ENCODE results near the gene TNIK.
A peak's percentile ranks its signal among the peaks of the same experiment; 100 is the strongest.

TNIK gene

DNA sequence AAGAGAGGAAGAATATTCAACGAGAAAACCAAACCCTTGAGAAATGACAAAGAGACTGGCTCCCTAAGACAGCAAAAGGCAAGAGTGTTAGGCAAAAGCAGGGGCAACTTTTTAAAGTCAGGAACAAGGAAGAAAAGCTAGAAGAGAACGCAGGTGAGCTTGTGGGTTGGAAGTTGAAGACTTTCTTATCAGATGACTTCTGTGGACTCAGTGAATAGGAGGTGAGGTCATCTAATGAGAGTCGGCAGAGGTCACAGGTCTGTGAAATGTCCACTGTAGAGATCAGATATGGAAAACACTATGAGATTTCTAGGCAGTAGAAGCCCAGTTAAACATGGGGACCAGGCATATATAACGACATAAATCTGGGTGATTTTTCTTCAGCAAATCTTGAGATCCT lies 27.2 kb upstream of the TNIK start:
- peaks cover 13% of the 10 kb centered on the region for H3K4me1 Mint-ChIP-seq (ENCODE audit: low read depth)
- H3K36me3 Mint-ChIP-seq (ENCODE audit: low read depth) = peaks cover 3% of the 10 kb centered on the region
- H3K27me3 Mint-ChIP-seq (ENCODE audit: low read depth) = no peaks in the 10 kb centered on the region
- H3K27ac Mint-ChIP-seq = no peak overlapping the region
- H3K4me3 Mint-ChIP-seq = no peak overlapping the region
- no peaks in the 10 kb centered on the region for H3K9me3 Mint-ChIP-seq

DNA sequence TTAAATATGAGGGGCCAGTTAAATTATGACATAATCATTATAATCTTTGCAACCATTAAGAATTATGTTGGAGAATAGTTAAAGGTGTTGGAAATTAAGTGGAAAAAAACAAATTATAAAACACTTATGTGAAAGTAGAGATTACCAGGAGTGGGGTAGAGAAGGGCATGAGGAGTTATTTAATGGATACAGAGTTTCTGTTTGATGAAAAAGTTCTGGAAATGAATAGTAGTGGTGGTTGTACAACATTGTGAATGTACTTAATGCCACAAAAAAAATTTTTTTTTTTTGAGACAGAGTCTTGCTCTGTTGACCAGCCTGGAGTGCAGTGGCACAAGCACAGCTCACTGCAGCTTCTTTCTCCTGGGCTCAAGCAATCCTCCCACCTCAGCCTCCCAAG lies 25.1 kb upstream of the TNIK start:
- Mint-ChIP-seq H3K27ac (no peak overlapping the region), H3K27me3 (ENCODE audit: low read depth) (no peaks in the 10 kb centered on the region), H3K9me3 (no peaks in the 10 kb centered on the region), H3K36me3 (ENCODE audit: low read depth) (peaks cover 3% of the 10 kb centered on the region), H3K4me3 (no peak overlapping the region), H3K4me1 (ENCODE audit: low read depth) (peaks cover 9% of the 10 kb centered on the region)

DNA sequence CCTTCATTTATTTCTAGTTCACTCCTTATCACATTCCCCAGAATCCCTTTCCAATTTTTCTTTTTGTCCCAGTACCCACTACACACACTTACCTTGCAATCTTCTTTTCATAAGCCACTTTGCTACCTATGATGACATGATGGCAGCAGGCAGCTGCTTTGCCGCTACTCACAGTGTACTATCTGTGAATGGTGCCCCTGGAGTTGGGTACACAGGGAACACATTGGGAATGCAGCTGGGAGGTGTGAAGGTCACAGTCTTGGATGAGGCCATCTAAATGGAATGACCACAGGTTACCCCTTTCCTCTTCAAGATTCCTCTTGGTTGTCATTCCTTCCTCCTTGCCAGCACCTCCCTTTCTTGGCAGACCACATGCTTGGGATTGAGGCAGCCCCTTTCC lies 20.8 kb upstream of the TNIK start:
- no peaks in the 10 kb centered on the region for H3K27me3 Mint-ChIP-seq (ENCODE audit: low read depth)
- H3K9me3 Mint-ChIP-seq = no peaks in the 10 kb centered on the region
- peak overlapping the region; percentile 43 for H3K4me3 Mint-ChIP-seq
- H3K27ac Mint-ChIP-seq = peak overlapping the region; percentile 82
- H3K4me1 Mint-ChIP-seq (ENCODE audit: low read depth) = peaks cover 11% of the 10 kb centered on the region
- H3K36me3 Mint-ChIP-seq (ENCODE audit: low read depth) = no peaks in the 10 kb centered on the region

DNA sequence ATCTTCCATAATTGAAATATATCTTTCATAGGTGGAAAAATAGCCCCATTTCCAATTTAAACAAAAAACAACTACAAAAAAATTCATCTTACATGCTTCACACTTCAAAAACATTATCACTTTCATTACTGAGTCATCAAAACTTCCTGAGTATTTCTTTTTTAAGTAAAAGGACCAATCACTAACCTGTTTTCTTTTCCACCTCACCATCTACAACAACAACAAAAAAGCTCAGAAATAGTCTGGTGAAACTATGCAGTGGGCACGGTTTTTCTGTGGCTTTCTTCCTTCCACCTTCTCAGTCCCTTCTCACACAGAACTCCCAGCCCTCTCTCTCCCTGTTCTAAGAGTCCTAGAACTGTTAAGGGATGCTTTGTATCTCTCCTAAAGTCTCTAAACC lies 20.3 kb upstream of the TNIK start:
- H3K27me3 Mint-ChIP-seq (ENCODE audit: low read depth) = no peaks in the 10 kb centered on the region
- H3K4me3 Mint-ChIP-seq = peak overlapping the region; percentile 43
- peaks cover 11% of the 10 kb centered on the region for H3K4me1 Mint-ChIP-seq (ENCODE audit: low read depth)
- H3K27ac Mint-ChIP-seq = peak overlapping the region; percentile 82
- H3K36me3 Mint-ChIP-seq (ENCODE audit: low read depth) = no peaks in the 10 kb centered on the region
- H3K9me3 Mint-ChIP-seq = no peaks in the 10 kb centered on the region

DNA sequence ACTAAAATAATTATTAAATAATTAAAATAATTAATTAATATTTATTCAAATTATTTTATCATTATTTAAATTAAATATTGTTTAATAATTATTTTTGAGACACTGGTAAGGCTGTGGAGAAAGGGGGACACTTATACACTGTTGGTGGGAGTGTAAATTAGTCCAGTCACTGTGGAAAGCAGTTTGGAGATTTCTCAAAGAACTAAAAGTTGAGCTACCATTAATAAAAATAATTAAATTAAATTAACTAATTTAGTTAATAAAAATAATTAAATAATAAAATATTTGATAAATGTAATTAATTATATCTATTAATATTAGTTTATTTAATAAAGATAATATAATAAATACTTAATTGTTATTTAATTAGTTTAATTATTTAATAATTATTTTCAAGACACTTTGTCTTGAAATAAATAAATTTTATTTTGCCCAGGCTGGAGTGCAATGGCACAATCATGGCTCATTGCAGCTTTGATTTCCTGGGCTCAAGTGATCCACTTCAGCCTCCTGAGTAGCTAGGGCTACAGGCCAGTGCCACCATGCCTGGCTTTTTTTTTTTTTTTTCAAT lies 16.4 kb upstream of the TNIK start:
- H3K4me3 Mint-ChIP-seq = no peak overlapping the region
- peaks cover 11% of the 10 kb centered on the region for H3K4me1 Mint-ChIP-seq (ENCODE audit: low read depth)
- H3K9me3 Mint-ChIP-seq = no peaks in the 10 kb centered on the region
- no peak overlapping the region for H3K27ac Mint-ChIP-seq
- no peaks in the 10 kb centered on the region for H3K27me3 Mint-ChIP-seq (ENCODE audit: low read depth)
- no peaks in the 10 kb centered on the region for H3K36me3 Mint-ChIP-seq (ENCODE audit: low read depth)

DNA sequence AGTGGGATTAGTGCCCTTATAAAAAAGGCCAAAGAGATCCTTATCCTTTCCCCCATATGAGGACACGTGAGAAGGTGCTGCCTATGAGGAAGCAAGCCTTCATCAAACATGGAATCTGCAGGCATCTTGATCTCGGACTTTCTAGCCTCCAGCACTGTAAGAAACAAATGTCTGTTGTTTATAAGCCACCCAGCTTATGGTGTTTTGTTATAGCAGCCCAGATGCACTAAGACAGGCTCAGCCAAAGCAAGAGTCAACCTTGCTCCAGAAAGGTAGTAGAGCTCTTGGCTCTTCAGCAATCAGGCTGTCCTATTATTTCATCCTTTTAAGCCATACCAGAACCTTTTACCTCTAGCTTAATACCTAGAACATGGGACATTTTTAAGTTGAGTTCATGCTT lies 12.3 kb upstream of the TNIK start:
- Mint-ChIP-seq H3K4me3 (no peak overlapping the region), H3K4me1 (ENCODE audit: low read depth) (peaks cover 1% of the 10 kb centered on the region), H3K27ac (no peak overlapping the region), H3K36me3 (ENCODE audit: low read depth) (no peaks in the 10 kb centered on the region), H3K9me3 (no peaks in the 10 kb centered on the region), H3K27me3 (ENCODE audit: low read depth) (no peaks in the 10 kb centered on the region)

DNA sequence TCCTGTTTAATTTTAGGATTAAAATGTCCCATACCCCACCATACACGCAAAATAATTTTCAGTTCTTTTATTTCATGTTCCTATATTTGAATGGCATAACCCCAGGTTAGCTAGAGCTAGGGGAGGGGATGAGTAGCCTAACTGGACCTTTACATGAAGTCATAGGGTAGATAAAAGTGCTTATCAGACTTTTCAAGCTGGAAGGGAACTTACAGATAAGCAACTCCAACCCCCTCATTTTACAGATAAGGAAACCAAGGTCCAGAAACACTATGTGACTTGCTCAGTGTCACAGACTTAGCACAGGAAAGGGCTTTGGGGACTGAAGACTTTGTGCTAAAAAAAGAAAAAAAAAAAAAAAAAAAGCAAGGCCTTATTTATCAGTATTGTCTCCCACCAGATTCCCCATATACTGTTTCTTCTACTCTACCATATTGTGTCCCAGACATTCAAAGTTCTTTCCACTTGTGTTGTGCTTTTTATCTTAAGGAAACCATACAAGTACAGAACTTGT lies 10.6 kb upstream of the TNIK start:
- H3K9me3 Mint-ChIP-seq = peaks cover 2% of the 10 kb centered on the region

DNA sequence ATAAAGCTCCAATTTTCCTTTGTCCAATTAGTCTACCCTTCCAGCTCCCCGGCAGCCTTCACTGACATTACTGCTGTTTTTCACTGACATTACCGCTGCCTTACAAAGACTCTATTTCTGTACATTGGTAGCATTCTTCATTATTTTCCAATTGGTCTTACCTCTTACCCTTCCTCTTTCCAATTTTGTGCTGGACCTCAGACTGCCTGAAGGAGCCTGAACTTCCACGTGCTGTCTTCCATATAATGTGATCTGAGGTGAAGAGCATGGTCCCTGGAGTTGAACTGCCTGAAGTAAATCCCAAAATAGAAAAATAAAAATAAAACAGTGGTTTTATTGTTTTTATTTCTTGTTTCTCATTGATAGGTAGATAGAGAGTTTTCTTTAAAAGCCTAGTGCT lies 9.2 kb upstream of the TNIK start:
- H3K4me1 Mint-ChIP-seq (ENCODE audit: low read depth) = peaks cover 1% of the 10 kb centered on the region
- H3K4me3 Mint-ChIP-seq = no peak overlapping the region
- H3K36me3 Mint-ChIP-seq (ENCODE audit: low read depth) = peaks cover 3% of the 10 kb centered on the region
- peaks cover 4% of the 10 kb centered on the region for H3K9me3 Mint-ChIP-seq
- no peak overlapping the region for H3K27ac Mint-ChIP-seq
- H3K27me3 Mint-ChIP-seq (ENCODE audit: low read depth) = no peaks in the 10 kb centered on the region

More for the DNA sequence above, 10.6 kb upstream of the TNIK start:
- peaks cover 1% of the 10 kb centered on the region for H3K4me1 Mint-ChIP-seq (ENCODE audit: low read depth)
- no peak overlapping the region for H3K27ac Mint-ChIP-seq
- H3K36me3 Mint-ChIP-seq (ENCODE audit: low read depth) = no peaks in the 10 kb centered on the region
- no peaks in the 10 kb centered on the region for H3K27me3 Mint-ChIP-seq (ENCODE audit: low read depth)
- H3K4me3 Mint-ChIP-seq = no peak overlapping the region

DNA sequence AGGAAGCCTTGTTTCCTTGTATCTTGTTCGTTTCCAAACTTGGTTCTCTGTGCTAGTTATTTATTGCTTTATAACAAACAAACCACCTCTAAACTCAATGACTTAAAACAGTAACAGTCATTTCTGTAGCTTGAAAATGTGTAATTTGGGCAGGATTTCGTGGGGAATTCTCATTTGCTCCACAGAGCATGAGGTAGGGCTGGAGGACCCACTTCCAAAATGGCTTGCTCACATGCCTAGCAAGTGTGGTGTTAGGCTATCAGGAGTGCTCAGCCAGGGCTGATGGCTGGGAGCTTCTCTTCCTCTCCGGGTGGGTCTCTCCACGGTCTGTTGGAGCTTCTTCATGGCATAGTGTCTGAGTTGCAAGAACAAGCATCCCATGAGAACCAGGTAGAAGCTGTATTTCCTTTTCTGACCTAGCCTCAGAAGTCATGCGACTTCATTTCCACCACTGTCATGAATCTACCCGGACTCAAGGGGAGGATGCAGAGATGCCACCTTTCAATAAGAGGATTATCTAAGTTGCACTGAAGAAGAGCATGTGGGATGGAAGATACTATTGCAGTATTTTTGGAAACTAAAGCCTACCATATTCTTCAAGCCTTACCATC lies 8.2 kb upstream of the TNIK start:
- peaks cover 3% of the 10 kb centered on the region for H3K36me3 Mint-ChIP-seq (ENCODE audit: low read depth)
- H3K27ac Mint-ChIP-seq = no peak overlapping the region
- no peaks in the 10 kb centered on the region for H3K27me3 Mint-ChIP-seq (ENCODE audit: low read depth)
- peaks cover 4% of the 10 kb centered on the region for H3K9me3 Mint-ChIP-seq
- no peak overlapping the region for H3K4me3 Mint-ChIP-seq
- H3K4me1 Mint-ChIP-seq (ENCODE audit: low read depth) = peaks cover 1% of the 10 kb centered on the region

DNA sequence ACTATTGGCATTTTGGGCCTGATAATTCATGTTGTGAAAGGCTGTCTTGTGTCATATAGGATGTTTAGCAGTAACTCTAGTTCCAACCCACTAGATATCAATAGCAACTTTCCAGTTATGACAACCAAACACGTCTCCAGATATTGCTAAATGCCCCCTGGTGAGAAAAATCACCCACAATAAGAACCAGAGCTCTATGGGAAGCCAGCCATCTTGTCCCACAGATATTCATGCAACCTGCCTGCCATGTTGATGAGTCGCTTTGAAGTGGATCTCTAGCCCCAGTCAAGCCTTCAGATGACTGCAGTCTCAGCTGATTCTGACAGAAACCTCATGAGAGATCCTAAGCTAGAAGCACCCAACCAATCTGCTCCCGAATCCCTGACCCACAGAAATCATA lies 5.6 kb upstream of the TNIK start:
- H3K36me3 Mint-ChIP-seq (ENCODE audit: low read depth) = peaks cover 3% of the 10 kb centered on the region
- H3K9me3 Mint-ChIP-seq = peaks cover 4% of the 10 kb centered on the region
- H3K27ac Mint-ChIP-seq = no peak overlapping the region
- no peaks in the 10 kb centered on the region for H3K27me3 Mint-ChIP-seq (ENCODE audit: low read depth)
- H3K4me1 Mint-ChIP-seq (ENCODE audit: low read depth) = peaks cover 14% of the 10 kb centered on the region
- no peak overlapping the region for H3K4me3 Mint-ChIP-seq

DNA sequence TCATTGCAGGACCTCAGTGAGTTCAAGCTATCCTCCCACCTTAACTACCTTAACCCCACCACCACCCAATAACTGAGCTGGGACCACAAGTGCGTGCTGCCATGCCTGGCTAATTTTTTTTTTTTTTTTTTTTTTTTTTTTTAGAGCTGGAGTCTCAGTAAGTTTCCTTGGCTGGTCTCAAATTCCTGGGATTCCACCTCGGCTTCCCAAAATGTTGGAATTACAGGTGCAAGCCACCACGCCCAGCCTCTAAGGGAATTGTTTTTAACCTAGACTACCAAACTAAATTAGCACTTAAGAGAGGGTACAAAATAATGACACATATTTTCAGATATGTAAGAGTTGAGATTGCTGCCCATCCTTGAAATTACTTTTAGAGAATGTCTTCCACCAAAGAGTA lies 4.3 kb upstream of the TNIK start:
- peaks cover 4% of the 10 kb centered on the region for H3K9me3 Mint-ChIP-seq
- H3K4me3 Mint-ChIP-seq = no peak overlapping the region
- peaks cover 3% of the 10 kb centered on the region for H3K36me3 Mint-ChIP-seq (ENCODE audit: low read depth)
- H3K4me1 Mint-ChIP-seq (ENCODE audit: low read depth) = peaks cover 14% of the 10 kb centered on the region
- no peaks in the 10 kb centered on the region for H3K27me3 Mint-ChIP-seq (ENCODE audit: low read depth)
- H3K27ac Mint-ChIP-seq = no peak overlapping the region

DNA sequence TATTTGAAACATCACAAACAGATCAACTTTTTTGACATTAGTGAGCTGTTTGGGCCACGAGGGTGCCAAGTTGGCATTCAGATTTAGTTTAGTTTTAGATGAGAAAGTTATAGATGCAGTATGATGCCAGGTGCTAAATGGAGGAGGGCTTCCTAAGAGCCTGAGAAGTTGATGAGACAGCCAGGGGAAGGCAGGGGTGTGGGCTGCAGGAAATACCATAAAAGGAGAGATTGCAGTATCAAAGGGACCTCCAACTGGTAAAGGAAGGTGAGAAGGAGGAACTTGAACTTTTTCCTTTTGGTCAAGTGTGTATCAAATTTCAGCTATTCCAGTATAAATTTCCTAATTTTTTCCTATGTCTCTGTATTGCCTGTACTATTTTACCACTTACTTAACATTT lies 2.0 kb upstream of the TNIK start:
- Mint-ChIP-seq H3K27me3 (ENCODE audit: low read depth) (no peaks in the 10 kb centered on the region), H3K27ac (no peak overlapping the region), H3K4me3 (peak overlapping the region; percentile 93), H3K9me3 (peaks cover 4% of the 10 kb centered on the region), H3K4me1 (ENCODE audit: low read depth) (peaks cover 24% of the 10 kb centered on the region), H3K36me3 (ENCODE audit: low read depth) (peaks cover 3% of the 10 kb centered on the region)

DNA sequence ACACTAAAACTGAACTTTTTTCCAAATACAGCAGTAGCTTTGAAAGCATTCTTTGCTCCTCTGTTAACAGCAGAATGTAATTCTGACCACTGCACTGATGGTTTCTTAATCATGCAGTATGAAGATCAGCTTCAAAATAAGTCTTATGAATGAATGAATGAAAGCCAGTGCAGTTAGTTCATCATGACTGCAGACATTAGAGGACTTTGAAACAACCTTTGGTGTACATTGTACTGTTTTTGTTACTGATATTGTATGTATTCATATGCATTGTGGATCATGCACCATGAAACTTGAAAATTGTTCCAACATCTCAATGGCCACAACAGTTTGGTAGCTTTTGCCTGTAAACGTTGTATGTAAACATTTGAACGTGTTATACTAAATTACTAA lies 1.3 kb upstream of the TNIK start:
- peak overlapping the region; percentile 93 for H3K4me3 Mint-ChIP-seq
- peaks cover 31% of the 10 kb centered on the region for H3K4me1 Mint-ChIP-seq (ENCODE audit: low read depth)
- H3K27ac Mint-ChIP-seq = peak overlapping the region; percentile 92
- peaks cover 3% of the 10 kb centered on the region for H3K36me3 Mint-ChIP-seq (ENCODE audit: low read depth)
- H3K9me3 Mint-ChIP-seq = peaks cover 4% of the 10 kb centered on the region
- no peaks in the 10 kb centered on the region for H3K27me3 Mint-ChIP-seq (ENCODE audit: low read depth)

DNA sequence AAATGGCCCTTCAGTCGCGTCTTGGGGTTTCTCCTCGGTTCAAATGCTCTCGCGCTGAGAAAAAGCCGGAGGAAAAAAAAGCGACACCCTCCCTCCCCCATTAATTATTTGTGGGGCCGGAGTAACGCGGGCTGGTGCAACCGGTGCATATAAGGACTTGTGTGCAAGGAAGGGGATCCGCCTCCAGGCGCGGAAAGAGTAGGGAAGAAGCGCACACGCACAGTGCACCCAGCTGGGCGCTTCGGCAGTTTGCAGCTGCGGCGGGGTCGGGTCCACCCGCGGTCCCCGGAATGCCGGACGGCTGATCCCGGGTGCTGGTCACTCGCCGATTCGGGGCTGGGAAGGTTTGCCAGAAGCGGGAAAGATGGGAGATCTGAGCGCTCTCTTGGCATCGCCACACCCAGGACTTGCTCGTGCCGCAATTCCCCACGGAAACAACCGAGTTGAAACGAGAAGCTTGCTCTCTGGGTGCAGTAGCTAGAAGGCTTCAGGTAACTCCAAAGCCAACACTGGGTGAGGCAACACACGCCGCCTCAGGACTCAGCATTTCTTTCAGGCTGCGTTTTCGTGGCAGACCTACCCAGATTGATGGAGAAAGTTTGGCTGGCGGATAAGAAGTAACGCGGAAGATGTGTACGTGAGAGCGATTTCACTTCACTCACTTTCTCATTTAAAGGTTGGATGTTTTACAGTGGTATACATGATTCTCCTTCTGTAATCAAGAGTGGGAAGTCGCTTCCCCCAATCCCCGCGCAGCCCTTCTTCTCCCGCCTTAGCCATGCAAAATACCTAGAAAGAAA lies 720 bp upstream of the TNIK start:
- Mint-ChIP-seq H3K27me3 (ENCODE audit: low read depth) (no peaks in the 10 kb centered on the region), H3K4me1 (ENCODE audit: low read depth) (peaks cover 33% of the 10 kb centered on the region), H3K27ac (peak overlapping the region; percentile 92), H3K4me3 (peak overlapping the region; percentile 93), H3K9me3 (peaks cover 4% of the 10 kb centered on the region), H3K36me3 (ENCODE audit: low read depth) (peaks cover 3% of the 10 kb centered on the region)
